Liver (tissue), 3 donors: ENCODE results near the gene NOC2L.

Source experiments
- EGR1 ChIP-seq, 2 donors: IDR thresholded peaks; 2 replicates each; pipeline ENCODE4 v1.6.1; 2016 to 2018; ENCODE audit warnings: antibody characterized with exemption in 2 of 2, low read depth in 2 of 2
- GABPA ChIP-seq, 2 donors: IDR thresholded peaks in 1 of 2; conservative IDR thresholded peaks in 1 of 2; 2 replicates each; pipeline ENCODE4 v1.6.1; 2016; ENCODE audit warnings: antibody characterized with exemption in 2 of 2, mild to moderate bottlenecking in 1 of 2, moderate library complexity in 1 of 2
- JUND ChIP-seq, 2 donors: IDR thresholded peaks; 2 replicates each; pipeline ENCODE4 v1.6.1; 2016; ENCODE audit warnings: antibody characterized with exemption in 2 of 2
- RAD21 ChIP-seq, 2 donors: IDR thresholded peaks; 2 replicates each; pipeline ENCODE4 v1.6.1; 2016; ENCODE audit warnings: antibody characterized with exemption in 2 of 2, mild to moderate bottlenecking in 2 of 2
- SP1 ChIP-seq: IDR thresholded peaks from 2 replicates; pipeline ENCODE4 v1.6.1; 2018; ENCODE audit warnings: antibody characterized with exemption, mild to moderate bottlenecking
- TAF1 ChIP-seq: conservative IDR thresholded peaks from 2 replicates; pipeline ENCODE4 v1.6.1; 2016; ENCODE audit warnings: antibody characterized with exemption, mild to moderate bottlenecking
- TF ChIP-seq, protein P1 (sequence below): fragments of 150-350 bp; IDR thresholded peaks from 2 replicates; pipeline ENCODE4 v1.5.1; 2017; ENCODE audit warnings: improper control_type of control experiment, low read depth, low read length; ENCODE audit not compliant: missing input control
- TF ChIP-seq, protein P2 (sequence below): IDR thresholded peaks from 2 replicates; pipeline ENCODE4 v1.6.1; 2016; ENCODE audit warnings: antibody characterized with exemption, mild to moderate bottlenecking
- donor health status: healthy.
- donor health status: healthy.

DNA sequence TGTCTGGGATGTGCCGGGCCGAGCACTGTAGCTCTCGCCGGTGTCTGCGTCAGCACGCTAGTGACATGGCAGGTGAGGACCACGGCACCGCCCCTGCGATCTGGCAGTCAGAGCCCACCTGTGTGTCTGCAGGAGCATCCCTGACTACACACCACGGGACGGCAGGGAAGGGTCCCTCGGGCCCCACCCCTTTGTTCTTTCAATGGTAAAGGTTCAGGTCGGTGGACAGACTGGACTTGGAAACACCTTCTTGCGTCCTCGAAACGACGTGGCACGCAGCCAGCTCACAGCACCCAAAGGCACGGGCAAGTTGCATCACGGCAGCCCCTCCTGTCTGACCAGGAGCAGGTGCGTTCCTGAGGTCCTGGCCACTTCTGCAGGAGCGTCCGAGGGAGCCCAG, 39.0 kb downstream of the NOC2L start:
- TF ChIP-seq TAF1: no peak
- TF ChIP-seq, protein P1, sequence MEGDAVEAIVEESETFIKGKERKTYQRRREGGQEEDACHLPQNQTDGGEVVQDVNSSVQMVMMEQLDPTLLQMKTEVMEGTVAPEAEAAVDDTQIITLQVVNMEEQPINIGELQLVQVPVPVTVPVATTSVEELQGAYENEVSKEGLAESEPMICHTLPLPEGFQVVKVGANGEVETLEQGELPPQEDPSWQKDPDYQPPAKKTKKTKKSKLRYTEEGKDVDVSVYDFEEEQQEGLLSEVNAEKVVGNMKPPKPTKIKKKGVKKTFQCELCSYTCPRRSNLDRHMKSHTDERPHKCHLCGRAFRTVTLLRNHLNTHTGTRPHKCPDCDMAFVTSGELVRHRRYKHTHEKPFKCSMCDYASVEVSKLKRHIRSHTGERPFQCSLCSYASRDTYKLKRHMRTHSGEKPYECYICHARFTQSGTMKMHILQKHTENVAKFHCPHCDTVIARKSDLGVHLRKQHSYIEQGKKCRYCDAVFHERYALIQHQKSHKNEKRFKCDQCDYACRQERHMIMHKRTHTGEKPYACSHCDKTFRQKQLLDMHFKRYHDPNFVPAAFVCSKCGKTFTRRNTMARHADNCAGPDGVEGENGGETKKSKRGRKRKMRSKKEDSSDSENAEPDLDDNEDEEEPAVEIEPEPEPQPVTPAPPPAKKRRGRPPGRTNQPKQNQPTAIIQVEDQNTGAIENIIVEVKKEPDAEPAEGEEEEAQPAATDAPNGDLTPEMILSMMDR: no peak
- no peak for TF ChIP-seq SP1
- no peak for TF ChIP-seq GABPA (IDR thresholded peaks at IDR 0.05 in 1 of 2, conservative IDR thresholded peaks at IDR 0.05 in 1 of 2)
- TF ChIP-seq, protein P2, sequence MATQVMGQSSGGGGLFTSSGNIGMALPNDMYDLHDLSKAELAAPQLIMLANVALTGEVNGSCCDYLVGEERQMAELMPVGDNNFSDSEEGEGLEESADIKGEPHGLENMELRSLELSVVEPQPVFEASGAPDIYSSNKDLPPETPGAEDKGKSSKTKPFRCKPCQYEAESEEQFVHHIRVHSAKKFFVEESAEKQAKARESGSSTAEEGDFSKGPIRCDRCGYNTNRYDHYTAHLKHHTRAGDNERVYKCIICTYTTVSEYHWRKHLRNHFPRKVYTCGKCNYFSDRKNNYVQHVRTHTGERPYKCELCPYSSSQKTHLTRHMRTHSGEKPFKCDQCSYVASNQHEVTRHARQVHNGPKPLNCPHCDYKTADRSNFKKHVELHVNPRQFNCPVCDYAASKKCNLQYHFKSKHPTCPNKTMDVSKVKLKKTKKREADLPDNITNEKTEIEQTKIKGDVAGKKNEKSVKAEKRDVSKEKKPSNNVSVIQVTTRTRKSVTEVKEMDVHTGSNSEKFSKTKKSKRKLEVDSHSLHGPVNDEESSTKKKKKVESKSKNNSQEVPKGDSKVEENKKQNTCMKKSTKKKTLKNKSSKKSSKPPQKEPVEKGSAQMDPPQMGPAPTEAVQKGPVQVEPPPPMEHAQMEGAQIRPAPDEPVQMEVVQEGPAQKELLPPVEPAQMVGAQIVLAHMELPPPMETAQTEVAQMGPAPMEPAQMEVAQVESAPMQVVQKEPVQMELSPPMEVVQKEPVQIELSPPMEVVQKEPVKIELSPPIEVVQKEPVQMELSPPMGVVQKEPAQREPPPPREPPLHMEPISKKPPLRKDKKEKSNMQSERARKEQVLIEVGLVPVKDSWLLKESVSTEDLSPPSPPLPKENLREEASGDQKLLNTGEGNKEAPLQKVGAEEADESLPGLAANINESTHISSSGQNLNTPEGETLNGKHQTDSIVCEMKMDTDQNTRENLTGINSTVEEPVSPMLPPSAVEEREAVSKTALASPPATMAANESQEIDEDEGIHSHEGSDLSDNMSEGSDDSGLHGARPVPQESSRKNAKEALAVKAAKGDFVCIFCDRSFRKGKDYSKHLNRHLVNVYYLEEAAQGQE: no peak
- no peak for TF ChIP-seq EGR1 (IDR thresholded peaks at IDR 0.05; ENCODE audit: low read depth in 2 of 2)
- no peak for TF ChIP-seq RAD21 (IDR thresholded peaks at IDR 0.05)
- TF ChIP-seq JUND (IDR thresholded peaks at IDR 0.05): no peak
